Heart left ventricle (tissue), 16 donors: Measurements from ENCODE around the gene CAGE1. TPM values are rescaled to one million over a fixed set of nuclear protein-coding genes. Genes with fewer than 3 reads are reported as not detected.

Experiments
- ATAC-seq, 4 donors: fragments of 200-7000 bp; cut with Tn5 transposase; one replicate each; pipeline ENCODE4 v1.9.1; 2020 to 2022; ENCODE audit warnings: moderate library complexity in 4 of 4, mild to moderate bottlenecking in 3 of 4, moderate number of reproducible peaks in 1 of 4
- DNase-seq, 5 donors: peaks; one replicate each; pipeline ENCODE4 v3.0.0-alpha.2; 2020
- H3K27ac ChIP-seq, 12 donors: fragments of 200-600 bp; sonication (generic) in 4 of 12; one replicate each; pipeline versions ENCODE4 v1.5.0 to v1.8.0; 2016 to 2022; ENCODE audit warnings: mild to moderate bottlenecking in 2 of 12
- H3K27me3 ChIP-seq, 9 donors: fragments of 200-600 bp; sonication (generic) in 2 of 9; one replicate each; pipeline versions ENCODE4 v1.5.1 to v1.8.0; 2016 to 2022; ENCODE audit warnings: mild to moderate bottlenecking in 3 of 9
- H3K36me3 ChIP-seq, 9 donors: fragments of 200-600 bp; sonication (generic) in 2 of 9; one replicate each; pipeline versions ENCODE4 v1.5.0 to v1.8.0; 2018 to 2022; ENCODE audit warnings: mild to moderate bottlenecking in 2 of 9
- H3K4me1 ChIP-seq, 12 donors: fragments of 200-600 bp; sonication (generic) in 4 of 12; one replicate each; pipeline versions ENCODE4 v1.5.0 to v1.8.0; 2016 to 2022; ENCODE audit warnings: mild to moderate bottlenecking in 3 of 12
- H3K4me3 ChIP-seq, 12 donors: fragments of 200-600 bp; sonication (generic) in 4 of 12; one replicate each; pipeline versions ENCODE4 v1.5.0 to v1.8.0; 2017 to 2022; ENCODE audit warnings: mild to moderate bottlenecking in 9 of 12, moderate library complexity in 4 of 12
- H3K9me3 ChIP-seq, 12 donors: fragments of 200-600 bp; sonication (generic) in 4 of 12; one replicate each; pipeline versions ENCODE4 v1.5.0 to v1.8.0; 2016 to 2022; ENCODE audit warnings: mild to moderate bottlenecking in 1 of 12
- CTCF ChIP-seq, 12 donors: fragments of 200-600 bp; sonication (generic) in 4 of 12; IDR thresholded peaks; one replicate each; pipeline versions ENCODE4 v1.5.0 to v1.8.0; 2018 to 2022; ENCODE audit warnings: antibody characterized with exemption in 12 of 12, mild to moderate bottlenecking in 5 of 12
- POLR2A ChIP-seq, 2 donors: fragments of 450-650 bp; IDR thresholded peaks; one replicate each; pipeline ENCODE4 v1.6.1; 2017; ENCODE audit warnings: antibody characterized with exemption in 2 of 2, mild to moderate bottlenecking in 2 of 2, moderate library complexity in 2 of 2
- WGBS, 4 donors: extraction: QIAGEN DNeasy Blood & Tissue Kit in 2 of 4; methylation state at CpG; one replicate each; pipeline versions ENCODE4 v1.1.5 to v1.1.7; 2013 to 2018; 5-methylcytosine and 5-hydroxymethylcytosine counted together
- intact Hi-C, 10 donors: fragments of 100-400 bp; cut with DNase I; formaldehyde crosslinking; loops; one replicate each; pipeline versions ENCODE4 v1.11.1 to v1.14.2; 2022
- polyA plus RNA-seq, 2 donors: library from polyadenylated mRNA; stranded (reverse); fragments of 200-250 nt; gene quantifications; one replicate each; pipeline ENCODE4 v1.2.3, GENCODE V29; 2013
- total RNA-seq, 9 donors: library from RNA; depleted of rRNA in 2 of 9; stranded (reverse); fragments of >200 nt in 2 of 9; fragmentation: NEBNext Ultra II Directional in 3 of 9; extraction: Animal tissue kit (Norgen Biotek cat#: 25700) in 3 of 9; gene quantifications; one replicate each; pipeline versions ENCODE4 v1.1.0 to v1.2.4, GENCODE V29; 2016 to 2023
- donor health status: ischemic (EF 13 %, LVEDD 7.1; RV severe dilation, severe dysfunction).
- donor health status: healthy with polysubstance abuse.
- donor health status: DM: no; HTN: yes; CAD: no.
- donor health status: DM: no; HTN: no; CAD: no.
- donor health status: ischemic (EF 25% LVEDD 6.9; RV normal size, moderate dysfunction).
- donor health status: ischemic (EF 25% LVEDD 5.7; RV mildly dilated, moderate dysfunction).
- donor health status: healthy.
- donor health status: DM: yes; HTN: yes; CAD: no.
- donor health status: ischemic (EF 35%, LVEDD 5.7; RV mildly dilated, moderate dysfunction).
- donor health status: nonischemic (EF 11% LVEDD 7.7; RV severe dilation, severe dysfunction).
- donor health status: DM: yes; HTN: yes; CAD: no.
- donor health status: PGD.
- donor health status: ischemic (EF 29% LVEDD 5.4; RV normal size, mild dysfunction).
- donor health status: nonischemic (EF 23%, LVEDD 6.1; RV moderate dilation, normal function).

The CAGE1 gene
- total and polyA plus RNA-seq, 11 donors, result 0.54 TPM; not detected in 10

GRCh38 chr6:7426447-7427169, 37.1 kb upstream of the CAGE1 start:
- Histone ChIP-seq H3K4me3 (no peak overlapping the region), H3K4me1 (no peaks in the 10 kb centered on the region), H3K9me3 (no peaks in the 10 kb centered on the region), H3K36me3 (no peaks in the 10 kb centered on the region), H3K27me3 (no peaks in the 10 kb centered on the region), H3K27ac (no peak overlapping the region)
- intact Hi-C loops, result loop anchor here in 9 of 10 donors (5.0 to 10.0 kb wide), 8 partner anchors 41 to 191 kb away; partner anchors contain the start of gene DSP (in 5 of the 9)
- ATAC-seq (no peak), DNase-seq (no peak)
- no peak for TF ChIP-seq POLR2A (IDR thresholded peaks at IDR 0.05)
- WGBS, 4 donors, result 77 to 88% (median 83%) methylated on average over 16 of the region's 16 CpGs

GRCh38 chr6:7425808-7426190, 36.3 kb upstream of the CAGE1 start:
- peak overlapping the region in 6 of 12 donors; percentile 7 to 70 (median 44) for H3K27ac ChIP-seq
- intact Hi-C loops, result loop anchor here in 9 of 10 donors (2.0 to 10.0 kb wide), 9 partner anchors 42 to 192 kb away; partner anchors contain the start of gene DSP (in 5 of the 9)
- no peaks in the 10 kb centered on the region for H3K4me1 ChIP-seq
- H3K36me3 ChIP-seq, result peaks cover 0 to 2% (median 0%) of the 10 kb centered on the region in 9 donors
- no peak overlapping the region for H3K4me3 ChIP-seq
- H3K27me3 ChIP-seq, result no peaks in the 10 kb centered on the region
- H3K9me3 ChIP-seq, result no peaks in the 10 kb centered on the region
- TF ChIP-seq POLR2A (IDR thresholded peaks at IDR 0.05) (no peak), CTCF (IDR thresholded peaks at IDR 0.05) (no peak)
- WGBS, 4 donors, result 97 to 98% (median 98%) methylated on average over 38 to 39 of the region's 39 CpGs
- DNase-seq, result peak in 1 of 5 donors; percentile 33
- ATAC-seq, result peak in 1 of 4 donors; percentile 8

GRCh38 chr6:7424967-7425807, 35.6 kb upstream of the CAGE1 start:
- ATAC-seq (peak; percentile 83 to 93 (median 92)), DNase-seq (peak in 4 of 5 donors; percentile 18 to 88 (median 77))
- intact Hi-C loops, result loop anchor here in 9 of 10 donors (2.0 to 10.0 kb wide), 10 partner anchors 42 to 192 kb away; partner anchors contain the start of gene DSP (in 5 of the 9)
- 57 to 70% (median 63%) methylated on average over 24 to 25 of the region's 25 CpGs for WGBS, 4 donors
- Histone ChIP-seq H3K4me1 (no peaks in the 10 kb centered on the region), H3K36me3 (peaks cover 0 to 5% (median 0%) of the 10 kb centered on the region in 9 donors), H3K9me3 (no peaks in the 10 kb centered on the region), H3K27ac (peak overlapping the region in 6 of 12 donors; percentile 7 to 70 (median 44)), H3K27me3 (no peaks in the 10 kb centered on the region), H3K4me3 (no peak overlapping the region)
- TF ChIP-seq POLR2A (IDR thresholded peaks at IDR 0.05) (no peak), CTCF (IDR thresholded peaks at IDR 0.05) (peak; percentile 25 to 63 (median 52))

GRCh38 chr6:7424058-7424457, 34.5 kb upstream of the CAGE1 start:
- no peak for ATAC-seq
- intact Hi-C loops, result loop anchor here in 7 of 10 donors (2.0 to 10.0 kb wide), 6 partner anchors 119 to 191 kb away; no protein-coding TSS in a partner anchor
- TF ChIP-seq POLR2A (IDR thresholded peaks at IDR 0.05), result no peak
- no peak for TF ChIP-seq CTCF (IDR thresholded peaks at IDR 0.05)

More at GRCh38 chr6:7424058-7424457, 34.5 kb upstream of the CAGE1 start:
- WGBS, 4 donors, result 76 to 89% (median 83%) methylated on average over 5 of the region's 5 CpGs
- no peak overlapping the region for H3K27ac ChIP-seq
- no peak for DNase-seq
- H3K9me3 ChIP-seq, result no peaks in the 10 kb centered on the region
- H3K4me1 ChIP-seq, result no peaks in the 10 kb centered on the region
- H3K27me3 ChIP-seq, result no peaks in the 10 kb centered on the region
- no peak overlapping the region for H3K4me3 ChIP-seq
- H3K36me3 ChIP-seq, result peaks cover 0 to 12% (median 0%) of the 10 kb centered on the region in 9 donors
